NCI-H2107 (cell line): Measurements from ENCODE around the gene BOK.
"Not testable (repeated sequence)": the region's sequence is repeated elsewhere in the genome, so short reads cannot be mapped to it uniquely, and the experiment has no call there.

Source experiments
- DNase-seq: peaks from one replicate; lab custom pipeline; 2025; lab: John Stamatoyannopoulos, UW

The BOK gene

GRCh38 chr2:241572915-241573651, 14.5 kb downstream of the BOK start:
- DNase-seq = not testable (repeated sequence)

GRCh38 chr2:241573741-241574140, 15.2 kb downstream of the BOK start:
- no peak for DNase-seq

- no peak for DNase-seq
These were observed 16.5 kb downstream of the BOK start for GRCh38 chr2:241574911-241575623.

- DNase-seq = no peak
These were observed 17.2 kb downstream of the BOK start for GRCh38 chr2:241575624-241576292.

- no peak for DNase-seq
These were observed 17.7 kb downstream of the BOK start for GRCh38 chr2:241576293-241576654.

DNA sequence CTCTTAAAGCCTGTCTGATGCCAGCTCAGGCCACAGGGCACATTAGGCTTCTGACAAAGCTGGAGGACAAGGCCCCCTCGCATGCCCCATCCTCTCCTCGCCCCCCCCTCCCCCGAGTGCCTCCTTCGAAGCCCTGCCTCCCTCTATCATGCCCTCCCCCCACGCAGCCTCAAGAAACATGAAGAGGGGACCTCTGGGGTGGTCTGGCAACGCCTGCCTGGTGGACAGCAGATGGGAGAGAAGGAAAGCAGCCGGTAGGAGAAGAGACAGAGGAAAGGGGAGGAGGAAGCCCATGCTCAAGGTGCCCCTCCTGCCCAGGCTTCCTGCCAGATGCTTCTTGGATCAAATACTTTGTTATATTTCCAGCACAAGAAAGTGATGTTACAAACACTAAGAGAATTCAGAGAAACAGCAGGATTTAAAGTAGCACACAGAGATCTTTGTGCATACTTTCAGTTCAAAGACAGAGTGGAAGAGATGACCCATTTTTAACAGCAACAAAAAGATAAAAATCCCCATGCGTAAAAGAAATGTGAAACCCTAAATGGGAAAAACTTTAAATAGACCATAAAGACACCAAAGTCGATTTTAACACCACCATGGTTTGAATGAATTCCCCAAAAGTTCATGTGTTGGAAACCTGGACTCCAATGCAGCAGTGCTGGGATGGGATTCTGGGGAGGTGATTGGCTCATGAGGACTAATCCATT, 19.0 kb downstream of the BOK start:
- DNase-seq = no peak

- no peak for DNase-seq
These were observed 20.7 kb downstream of the BOK start for GRCh38 chr2:241579281-241579680.

DNA sequence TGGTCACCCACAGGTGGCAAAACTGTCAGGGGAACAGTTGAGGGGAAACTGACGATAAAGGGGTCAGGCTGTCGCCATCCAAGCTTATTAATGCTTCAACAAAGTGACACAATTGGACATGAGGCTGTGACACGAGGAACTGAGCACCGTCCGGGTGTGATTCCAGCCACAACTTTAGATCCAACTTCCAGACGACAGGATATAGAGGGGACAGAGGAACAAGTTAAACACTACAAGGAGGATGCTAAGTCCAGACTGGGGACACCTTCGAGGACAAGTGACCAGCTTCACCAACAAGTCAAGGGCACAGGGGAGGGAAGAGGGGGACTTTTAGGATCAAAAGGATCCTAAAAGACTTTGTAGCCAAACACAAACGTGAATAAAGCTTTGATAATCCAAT, 23.8 kb downstream of the BOK start:
- DNase-seq = no peak

- DNase-seq = no peak
These were observed 24.3 kb downstream of the BOK start for GRCh38 chr2:241582806-241583205.

GRCh38 chr2:241584436-241584835, 25.9 kb downstream of the BOK start:
- no peak for DNase-seq

DNA sequence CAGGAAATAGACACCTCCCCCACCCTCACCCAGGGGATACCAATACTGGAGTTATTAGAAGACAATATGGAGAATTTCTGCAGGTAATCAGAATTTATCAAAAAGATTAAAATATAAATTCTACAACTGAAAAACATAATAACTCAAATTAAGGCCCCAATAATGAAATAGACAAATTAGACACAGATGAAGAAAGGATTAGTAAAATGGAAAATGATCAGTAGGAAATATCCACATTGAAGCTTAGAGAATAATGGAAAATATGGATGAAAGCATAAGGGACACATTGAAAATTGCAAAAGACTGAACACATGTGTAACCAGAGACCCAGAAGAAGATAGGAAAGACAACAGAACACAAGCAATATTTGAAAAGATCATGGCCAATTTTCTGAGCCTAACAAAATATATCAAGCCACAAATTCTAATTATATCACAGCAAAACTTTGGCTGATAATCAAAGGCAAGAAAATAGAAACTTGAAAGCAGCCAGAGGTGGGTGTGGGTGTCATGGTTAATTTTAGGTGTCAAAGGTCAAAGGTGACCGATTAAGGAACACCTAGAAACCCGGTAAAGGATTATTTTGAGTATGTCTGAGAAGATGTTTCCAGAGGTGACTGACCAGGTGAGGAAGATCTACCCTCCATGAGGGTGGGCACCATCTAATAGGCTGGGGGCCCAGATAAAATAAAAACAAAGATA, 28.2 kb downstream of the BOK start:
- DNase-seq = no peak

DNA sequence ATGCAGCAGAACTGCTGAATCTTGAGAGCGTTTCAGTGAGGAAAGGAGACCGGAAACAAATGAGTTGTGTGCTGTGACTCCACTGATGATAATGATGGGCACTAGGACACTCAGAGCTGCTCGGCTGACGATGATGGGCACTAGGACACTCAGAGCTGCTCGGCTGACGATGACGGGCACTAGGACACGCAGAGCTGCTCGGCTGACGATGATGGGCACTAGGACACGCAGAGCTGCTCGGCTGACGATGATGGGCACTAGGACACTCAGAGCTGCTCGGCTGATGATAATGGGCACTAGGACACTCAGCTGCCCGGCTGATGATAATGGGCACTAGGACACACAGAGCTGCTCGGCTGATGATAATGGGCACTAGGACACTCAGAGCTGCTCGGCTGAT, 31.3 kb downstream of the BOK start:
- not testable (repeated sequence) for DNase-seq

DNA sequence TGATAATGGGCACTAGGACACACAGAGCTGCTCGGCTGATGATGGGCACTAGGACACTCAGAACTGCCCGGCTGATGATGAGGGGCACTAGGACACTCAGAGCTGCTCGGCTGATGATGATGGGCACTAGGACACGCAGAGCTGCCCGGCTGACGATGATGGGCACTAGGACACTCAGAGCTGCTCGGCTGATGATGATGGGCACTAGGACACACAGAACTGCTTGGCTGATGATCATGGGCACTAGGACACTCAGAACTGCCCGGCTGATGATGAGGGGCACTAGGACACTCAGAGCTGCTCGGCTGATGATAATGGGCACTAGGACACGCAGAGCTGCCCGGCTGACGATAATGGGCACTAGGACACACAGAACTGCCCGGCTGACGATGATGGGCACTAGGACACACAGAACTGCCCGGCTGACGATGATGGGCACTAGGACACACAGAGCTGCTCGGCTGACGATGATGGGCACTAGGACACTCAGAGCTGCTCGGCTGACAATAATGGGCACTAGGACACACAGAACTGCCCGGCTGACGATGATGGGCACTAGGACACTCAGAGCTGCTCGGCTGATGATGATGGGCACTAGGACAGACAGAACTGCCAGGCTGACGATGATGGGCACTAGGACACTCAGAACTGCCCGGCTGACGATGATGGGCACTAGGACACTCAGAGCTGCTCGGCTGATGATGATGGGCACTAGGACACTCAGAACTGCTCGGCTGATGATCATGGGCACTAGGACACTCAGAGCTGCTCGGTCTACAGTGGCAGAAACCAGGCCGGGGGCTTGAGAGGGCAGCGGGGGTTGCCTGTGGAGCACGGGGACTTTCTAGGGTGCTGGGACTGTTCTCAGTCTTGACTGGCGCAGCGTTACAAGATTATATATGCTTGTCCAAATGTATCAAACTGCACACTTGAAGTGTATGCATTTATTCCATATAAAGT, 32.2 kb downstream of the BOK start:
- DNase-seq = not testable (repeated sequence)

DNA sequence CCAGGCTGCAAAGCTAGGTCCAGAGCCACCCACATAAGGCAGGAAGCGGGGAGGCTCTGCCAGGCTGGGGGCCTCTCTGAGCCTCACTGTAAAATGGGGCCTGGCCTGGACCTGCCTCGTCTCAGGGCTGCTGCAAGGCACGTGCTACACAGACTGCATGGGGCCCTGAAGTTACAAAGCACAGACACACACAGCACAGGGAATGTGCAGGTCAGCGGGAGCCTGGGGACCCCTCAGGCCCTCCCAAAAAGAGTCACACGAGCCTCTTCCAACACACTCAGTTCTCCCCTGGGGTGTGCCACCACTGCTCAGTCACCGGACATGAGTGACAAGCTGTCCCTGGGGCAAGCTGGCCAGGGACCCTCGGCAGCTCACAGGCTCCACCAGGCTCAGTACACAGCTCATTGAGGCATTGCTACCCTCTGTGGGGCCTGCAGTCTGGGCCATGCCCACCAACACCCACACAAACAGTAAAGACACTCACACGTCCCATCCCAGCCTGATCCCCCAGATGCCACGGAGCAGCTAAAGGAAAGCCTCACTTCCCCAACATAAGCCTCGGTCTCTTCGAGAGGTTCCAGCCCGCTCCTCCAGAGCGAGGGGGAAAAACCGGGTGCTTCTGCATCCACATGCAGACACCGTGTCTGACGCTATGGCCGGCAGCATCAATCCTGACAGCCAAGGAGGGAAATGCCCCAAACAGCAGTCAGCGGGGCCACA, 33.7 kb downstream of the BOK start:
- DNase-seq = no peak

- DNase-seq = no peak
These were observed 34.7 kb downstream of the BOK start for GRCh38 chr2:241593271-241593670.

DNA sequence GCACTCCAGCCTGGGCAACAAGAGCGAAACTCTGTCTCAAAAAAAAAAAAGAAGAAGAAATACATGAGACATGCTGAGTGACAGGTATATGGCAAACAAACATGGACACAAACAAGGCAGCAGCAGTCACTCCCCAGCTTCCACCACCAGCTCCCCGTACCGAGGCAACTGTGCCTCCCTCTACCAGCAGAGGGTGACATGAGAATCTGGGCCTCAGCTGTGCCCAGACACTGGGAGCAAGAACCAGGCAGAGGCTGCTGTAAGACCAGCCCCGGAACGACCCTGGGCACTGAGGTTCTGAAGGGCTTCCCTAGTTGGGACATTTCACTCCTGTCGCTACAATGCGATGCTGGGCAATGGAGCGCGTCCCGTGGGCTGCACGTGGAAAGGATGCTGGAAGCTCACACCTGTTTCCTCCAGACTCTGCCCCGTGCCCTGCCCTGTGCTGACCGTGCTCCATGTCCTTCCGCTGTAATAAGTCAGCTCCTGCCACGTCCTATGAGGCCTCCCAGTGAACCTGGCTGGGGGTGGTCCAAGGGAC, 37.1 kb downstream of the BOK start:
- DNase-seq = no peak

DNA sequence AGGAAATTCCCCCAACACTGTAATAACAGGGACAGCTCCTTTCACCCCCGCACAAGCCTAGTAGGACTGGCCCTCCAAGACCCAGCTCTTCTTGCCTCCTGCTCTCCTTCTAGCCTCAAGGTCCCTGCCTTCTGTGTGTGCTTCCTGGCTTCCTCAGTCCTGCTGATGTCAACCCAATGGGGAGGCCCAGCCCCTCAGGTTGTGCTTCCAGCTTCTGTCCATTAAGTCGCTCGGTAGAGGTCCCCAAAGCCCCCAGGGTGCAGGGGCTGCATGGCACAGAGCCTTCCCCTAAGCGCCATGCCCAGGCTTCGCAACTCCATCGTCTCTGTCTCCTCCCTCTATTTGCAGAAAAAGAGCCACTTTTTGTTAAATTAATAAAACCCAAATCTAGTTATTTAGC, 39.0 kb downstream of the BOK start:
- no peak for DNase-seq

DNA sequence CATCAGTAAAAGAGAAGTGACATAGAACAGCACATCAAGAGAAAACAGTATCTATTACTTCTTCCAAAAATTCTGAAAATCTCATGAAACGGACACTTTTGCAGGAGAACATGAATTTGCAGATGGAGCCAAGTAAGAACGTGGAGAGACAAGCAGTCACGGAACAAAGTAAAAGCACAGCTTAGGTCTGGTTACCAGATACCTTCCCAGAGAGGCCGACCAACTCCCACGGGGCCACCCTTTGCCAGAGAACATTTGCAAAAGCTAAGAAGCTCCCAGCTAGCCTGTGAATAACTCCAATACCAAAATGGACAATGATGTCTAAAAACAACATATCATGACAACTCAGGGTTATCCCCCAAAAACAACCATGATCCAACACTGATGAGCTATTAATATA, 39.5 kb downstream of the BOK start:
- DNase-seq = no peak

DNA sequence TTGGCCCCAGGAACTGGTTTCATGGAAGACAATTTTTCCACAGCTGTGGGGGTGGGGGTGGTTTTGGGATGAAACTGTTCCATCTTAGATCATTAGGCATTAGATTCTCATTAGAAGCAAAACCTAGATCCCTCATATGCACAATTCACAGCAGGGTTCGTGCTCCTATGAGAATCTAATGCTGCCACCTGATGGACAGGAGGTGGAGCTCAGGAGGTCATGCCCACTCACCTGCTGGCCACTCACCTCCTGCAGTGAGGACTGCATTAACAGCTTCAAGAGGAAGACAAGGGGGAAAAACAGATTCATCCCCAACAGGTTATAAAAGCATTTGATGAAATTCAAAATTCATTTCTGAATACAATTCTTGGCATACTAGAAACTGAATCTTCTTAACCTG, 39.9 kb downstream of the BOK start:
- no peak for DNase-seq

DNA sequence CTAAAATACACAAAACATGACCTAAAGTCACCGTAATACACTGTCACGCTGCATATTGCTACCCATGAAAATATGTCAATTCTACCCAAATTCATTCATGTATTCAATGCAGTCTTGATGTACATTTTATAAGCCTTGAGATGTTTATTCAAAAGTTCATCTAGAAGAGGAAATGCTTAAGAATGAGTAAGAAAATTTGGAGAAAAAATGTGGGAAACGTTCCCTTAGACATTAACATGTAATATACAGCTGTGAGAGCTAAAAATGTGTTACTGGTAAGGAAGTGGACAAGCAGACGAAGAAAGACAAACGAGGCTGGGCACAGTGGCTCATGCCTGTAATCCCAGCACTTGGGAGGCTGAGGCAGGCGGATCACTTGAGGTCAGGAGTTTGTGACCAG, 41.1 kb downstream of the BOK start:
- DNase-seq = no peak
